Endothelial cell (in vitro differentiated cells): Measurements from ENCODE around the gene ATP10A. TPM values are rescaled to one million over a fixed set of nuclear protein-coding genes. Genes with fewer than 3 reads are reported as not detected.

ENCODE experiments used
- DNase-seq: peaks from one replicate; pipeline ENCODE4 v3.0.0; 2021; ENCODE audit warnings: low spot score
- H3K27ac Mint-ChIP-seq: one replicate; pipeline ENCODE4 v1.8.0; 2021; ENCODE audit warnings: mixed read lengths, inconsistent platforms; ENCODE audit not compliant: unreplicated experiment
- H3K27me3 Mint-ChIP-seq: one replicate; pipeline ENCODE4 v1.8.0; 2021; ENCODE audit warnings: mild to moderate bottlenecking, moderate library complexity, mixed read lengths, inconsistent platforms; ENCODE audit not compliant: unreplicated experiment
- H3K36me3 Mint-ChIP-seq: one replicate; pipeline ENCODE4 v1.8.0; 2021; ENCODE audit warnings: mild to moderate bottlenecking, low read depth, mixed read lengths, inconsistent platforms; ENCODE audit not compliant: unreplicated experiment
- H3K4me1 Mint-ChIP-seq: one replicate; pipeline ENCODE4 v1.8.0; 2021; ENCODE audit warnings: mild to moderate bottlenecking, mixed read lengths, inconsistent platforms; ENCODE audit not compliant: unreplicated experiment
- H3K4me3 Mint-ChIP-seq: one replicate; pipeline ENCODE4 v1.8.0; 2021; ENCODE audit warnings: mild to moderate bottlenecking, mixed read lengths, inconsistent platforms; ENCODE audit not compliant: unreplicated experiment
- H3K9me3 Mint-ChIP-seq: one replicate; pipeline ENCODE4 v1.8.0; 2021; ENCODE audit warnings: mixed read lengths, inconsistent platforms; ENCODE audit not compliant: unreplicated experiment
- total RNA-seq: library from RNA; stranded (reverse); fragmentation: NEBNext Ultra II Directional; extraction: Animal tissue kit (Norgen Biotek cat#: 25700); gene quantifications from one replicate; pipeline ENCODE4 v1.2.1, GENCODE V29; 2021; ENCODE audit not compliant: unreplicated experiment
- TF ChIP-seq, protein P1 (sequence below): fragments of 200-600 bp; sonication (generic); IDR thresholded peaks from one replicate; pipeline ENCODE4 v1.5.0; 2021; ENCODE audit warnings: antibody characterized with exemption; ENCODE audit not compliant: unreplicated experiment

The ATP10A gene
- total RNA-seq, 1 donor from 2014 or later = 0.13 TPM

DNA sequence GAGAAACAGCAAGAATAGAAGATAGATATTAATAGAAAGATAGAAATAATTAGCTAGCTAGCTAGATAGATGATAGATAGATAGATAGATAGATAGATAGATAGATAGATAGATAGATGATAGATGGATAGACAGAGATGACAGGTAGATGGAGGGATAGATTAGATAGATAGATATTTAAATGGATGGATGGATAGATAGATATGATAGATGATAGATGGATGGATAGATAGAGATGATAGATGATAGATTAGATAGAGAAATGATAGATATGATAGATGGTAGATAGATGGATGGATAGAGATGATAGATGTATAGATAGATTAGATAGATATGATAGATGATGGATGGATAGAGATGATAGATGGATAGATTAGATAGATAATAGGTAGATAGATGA lies 8.3 kb upstream of the ATP10A start:
- TF ChIP-seq, protein P1, sequence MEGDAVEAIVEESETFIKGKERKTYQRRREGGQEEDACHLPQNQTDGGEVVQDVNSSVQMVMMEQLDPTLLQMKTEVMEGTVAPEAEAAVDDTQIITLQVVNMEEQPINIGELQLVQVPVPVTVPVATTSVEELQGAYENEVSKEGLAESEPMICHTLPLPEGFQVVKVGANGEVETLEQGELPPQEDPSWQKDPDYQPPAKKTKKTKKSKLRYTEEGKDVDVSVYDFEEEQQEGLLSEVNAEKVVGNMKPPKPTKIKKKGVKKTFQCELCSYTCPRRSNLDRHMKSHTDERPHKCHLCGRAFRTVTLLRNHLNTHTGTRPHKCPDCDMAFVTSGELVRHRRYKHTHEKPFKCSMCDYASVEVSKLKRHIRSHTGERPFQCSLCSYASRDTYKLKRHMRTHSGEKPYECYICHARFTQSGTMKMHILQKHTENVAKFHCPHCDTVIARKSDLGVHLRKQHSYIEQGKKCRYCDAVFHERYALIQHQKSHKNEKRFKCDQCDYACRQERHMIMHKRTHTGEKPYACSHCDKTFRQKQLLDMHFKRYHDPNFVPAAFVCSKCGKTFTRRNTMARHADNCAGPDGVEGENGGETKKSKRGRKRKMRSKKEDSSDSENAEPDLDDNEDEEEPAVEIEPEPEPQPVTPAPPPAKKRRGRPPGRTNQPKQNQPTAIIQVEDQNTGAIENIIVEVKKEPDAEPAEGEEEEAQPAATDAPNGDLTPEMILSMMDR = no peak
- Mint-ChIP-seq H3K36me3 (no peaks in the 10 kb centered on the region), H3K27me3 (no peaks in the 10 kb centered on the region), H3K9me3 (no peaks in the 10 kb centered on the region), H3K4me1 (peaks cover 3% of the 10 kb centered on the region), H3K4me3 (no peak overlapping the region), H3K27ac (no peak overlapping the region)
- DNase-seq = no peak

DNA sequence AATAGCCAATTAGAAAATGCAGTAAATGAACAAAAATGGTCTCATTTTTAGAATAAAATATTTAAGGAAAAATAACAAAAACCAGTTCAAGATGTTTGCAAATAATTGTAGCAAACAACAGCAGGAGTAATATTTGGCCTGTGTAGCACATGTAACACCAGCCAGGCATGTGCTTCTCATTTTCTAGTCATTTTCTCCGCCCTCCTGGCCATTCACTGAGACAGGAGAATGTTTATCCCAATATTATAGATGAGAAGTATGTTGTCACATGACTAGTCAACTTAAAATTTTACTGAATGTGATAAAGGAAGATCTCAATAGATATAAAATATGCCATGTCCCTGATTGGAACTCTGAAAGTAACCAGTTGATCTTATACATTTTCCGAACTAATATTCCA lies 7.8 kb upstream of the ATP10A start:
- TF ChIP-seq, protein P1 = no peak
- no peaks in the 10 kb centered on the region for H3K9me3 Mint-ChIP-seq
- H3K27me3 Mint-ChIP-seq = no peaks in the 10 kb centered on the region
- H3K36me3 Mint-ChIP-seq = no peaks in the 10 kb centered on the region
- no peak overlapping the region for H3K27ac Mint-ChIP-seq
- no peak for DNase-seq
- no peaks in the 10 kb centered on the region for H3K4me1 Mint-ChIP-seq
- no peak overlapping the region for H3K4me3 Mint-ChIP-seq

DNA sequence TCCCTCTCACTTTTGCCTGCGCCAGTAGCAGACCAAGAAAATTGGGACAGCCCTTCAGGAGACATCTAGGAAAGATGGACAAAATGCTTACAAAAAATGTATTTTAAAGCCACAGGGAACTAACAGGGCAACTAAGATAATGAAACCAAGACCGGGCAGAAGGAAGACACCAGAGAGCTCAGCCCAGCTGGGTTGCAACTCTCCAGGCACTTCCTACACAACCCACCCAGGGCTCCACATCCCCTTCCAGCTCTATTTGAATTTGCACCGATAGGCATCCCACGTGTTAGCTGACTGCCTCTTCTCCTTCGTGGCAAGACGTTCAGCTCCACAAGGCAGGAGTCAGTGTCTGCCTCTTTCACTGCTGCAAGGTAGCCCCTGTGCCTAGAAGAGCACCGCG lies 6.6 kb upstream of the ATP10A start:
- TF ChIP-seq, protein P1 = no peak
- H3K27me3 Mint-ChIP-seq = peaks cover 3% of the 10 kb centered on the region

DNA sequence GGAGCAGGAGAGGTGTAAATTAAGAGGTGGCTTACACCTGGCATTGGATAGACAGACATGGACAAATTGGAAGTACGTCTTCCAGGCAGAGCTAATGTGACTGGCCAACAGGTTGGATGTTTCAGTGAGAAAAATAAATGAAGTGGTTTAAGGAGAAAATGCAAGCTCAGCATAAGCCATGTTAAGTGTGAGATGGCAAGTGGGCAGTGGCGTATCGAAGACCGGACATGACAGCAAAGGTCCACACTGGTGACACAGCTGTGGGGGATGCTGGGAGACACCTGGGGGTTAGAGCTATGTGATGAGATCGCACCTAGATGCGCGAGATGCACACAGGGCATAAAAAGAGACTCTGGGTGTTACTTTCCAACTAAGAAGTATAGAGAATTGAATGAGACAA lies 3.7 kb upstream of the ATP10A start:
- TF ChIP-seq, protein P1 = no peak
- no peak for DNase-seq
- Mint-ChIP-seq H3K27me3 (peaks cover 13% of the 10 kb centered on the region), H3K36me3 (no peaks in the 10 kb centered on the region), H3K27ac (no peak overlapping the region), H3K9me3 (no peaks in the 10 kb centered on the region), H3K4me3 (no peak overlapping the region), H3K4me1 (peaks cover 2% of the 10 kb centered on the region)

More for the DNA sequence above, 6.6 kb upstream of the ATP10A start:
- Mint-ChIP-seq H3K4me3 (no peak overlapping the region), H3K4me1 (no peaks in the 10 kb centered on the region), H3K36me3 (no peaks in the 10 kb centered on the region), H3K27ac (no peak overlapping the region), H3K9me3 (no peaks in the 10 kb centered on the region)
- DNase-seq = no peak

DNA sequence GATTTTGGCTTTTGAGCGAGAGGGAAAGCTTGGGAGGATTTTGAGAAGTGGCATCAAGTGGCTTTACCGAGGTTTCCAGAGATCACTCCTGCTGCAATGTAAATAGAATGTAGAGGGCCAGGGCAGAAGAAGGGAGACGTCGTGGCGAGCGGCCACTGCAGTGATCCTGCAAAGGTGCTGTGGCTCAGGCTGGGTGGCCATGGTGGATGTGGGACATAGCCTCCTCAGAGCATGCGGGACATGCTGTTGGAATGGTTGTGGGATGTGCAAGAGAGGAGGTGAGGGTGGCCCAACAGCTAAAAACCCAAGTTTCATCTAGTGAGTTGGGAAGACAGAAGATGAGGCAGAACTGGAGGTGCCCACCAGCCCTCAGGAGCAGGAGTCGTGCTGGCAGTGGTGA lies 3.1 kb upstream of the ATP10A start:
- no peak for DNase-seq
- TF ChIP-seq, protein P1 = no peak
- Mint-ChIP-seq H3K9me3 (no peaks in the 10 kb centered on the region), H3K27ac (no peak overlapping the region), H3K4me1 (peaks cover 2% of the 10 kb centered on the region), H3K36me3 (no peaks in the 10 kb centered on the region), H3K4me3 (no peak overlapping the region), H3K27me3 (peaks cover 15% of the 10 kb centered on the region)
